GM19463 (cell line): ENCODE measurements around the gene CDH22.

Experiments
- ATAC-seq: cut with Tn5 transposase; IDR thresholded peaks from one replicate; pipeline ENCODE4 v1.9.1; 2021; ENCODE audit warnings: mild to moderate bottlenecking, moderate library complexity; ENCODE audit not compliant: unreplicated experiment

The CDH22 gene

GRCh38 chr20:46200582-46201570 lies 107.4 kb downstream of the CDH22 start:
- ATAC-seq, result no peak

GRCh38 chr20:46199198-46199597 lies 109.1 kb downstream of the CDH22 start:
- no peak for ATAC-seq

GRCh38 chr20:46196990-46197389 lies 111.3 kb downstream of the CDH22 start:
- ATAC-seq, result no peak

- no peak for ATAC-seq
Observed at GRCh38 chr20:46195264-46196036, 112.8 kb downstream of the CDH22 start.

GRCh38 chr20:46194409-46194808 lies 113.9 kb downstream of the CDH22 start:
- ATAC-seq, result no peak

GRCh38 chr20:46192376-46192944 lies 115.8 kb downstream of the CDH22 start:
- ATAC-seq, result no peak

- ATAC-seq, result no peak
Observed at GRCh38 chr20:46191611-46192010, 116.7 kb downstream of the CDH22 start.

GRCh38 chr20:46191168-46191540 lies 117.1 kb downstream of the CDH22 start:
- ATAC-seq, result no peak

- ATAC-seq, result no peak
Observed at GRCh38 chr20:46190478-46191167, 117.7 kb downstream of the CDH22 start.

- ATAC-seq, result no peak
Observed at GRCh38 chr20:46188866-46189541, 119.3 kb downstream of the CDH22 start.

GRCh38 chr20:46186210-46186609 lies 122.1 kb downstream of the CDH22 start:
- ATAC-seq, result no peak

GRCh38 chr20:46185353-46185752 lies 122.9 kb downstream of the CDH22 start:
- ATAC-seq, result no peak

GRCh38 chr20:46183768-46184167 lies 124.5 kb downstream of the CDH22 start:
- ATAC-seq, result no peak

- no peak for ATAC-seq
Observed at GRCh38 chr20:46182276-46183200, 125.8 kb downstream of the CDH22 start.

GRCh38 chr20:46179862-46180261 lies 128.4 kb downstream of the CDH22 start:
- ATAC-seq, result no peak

GRCh38 chr20:46178891-46179290 lies 129.4 kb downstream of the CDH22 start:
- ATAC-seq, result no peak

GRCh38 chr20:46177768-46178167 lies 130.5 kb downstream of the CDH22 start:
- ATAC-seq, result no peak

GRCh38 chr20:46176739-46177378 lies 131.4 kb downstream of the CDH22 start:
- ATAC-seq, result no peak

GRCh38 chr20:46175127-46175494 lies 133.2 kb downstream of the CDH22 start:
- ATAC-seq, result no peak
